GM04503 (cell line): Measurements from ENCODE around the gene GTF2F1.
"Not testable (repeated sequence)": the region's sequence is repeated elsewhere in the genome, so short reads cannot be mapped to it uniquely, and the experiment has no call there.

Experiments
- DNase-seq: peaks from one replicate; pipeline ENCODE4 v3.0.0-alpha.2; 2012; ENCODE audit warnings: low read depth

GTF2F1 gene

DNA sequence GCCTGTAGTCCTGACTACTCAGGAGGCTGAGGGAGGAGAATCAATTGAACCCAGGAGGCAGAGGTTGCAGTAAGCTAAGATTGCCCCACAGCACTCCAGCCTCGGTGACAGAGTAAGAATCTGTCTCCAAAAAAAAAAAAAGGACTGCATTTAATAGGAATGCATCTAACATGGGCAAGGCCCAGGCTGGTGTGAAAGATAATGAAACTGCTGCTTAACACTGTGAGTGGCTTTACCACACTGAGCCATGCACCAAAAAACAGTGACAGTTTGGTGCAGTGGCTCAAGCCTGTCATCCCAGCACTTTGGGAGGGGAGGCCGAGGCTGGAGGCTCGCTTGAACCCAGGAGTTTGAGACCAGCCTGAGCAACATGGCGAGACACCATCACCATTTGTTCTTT lies 8.6 kb downstream of the GTF2F1 start:
- no peak for DNase-seq

DNA sequence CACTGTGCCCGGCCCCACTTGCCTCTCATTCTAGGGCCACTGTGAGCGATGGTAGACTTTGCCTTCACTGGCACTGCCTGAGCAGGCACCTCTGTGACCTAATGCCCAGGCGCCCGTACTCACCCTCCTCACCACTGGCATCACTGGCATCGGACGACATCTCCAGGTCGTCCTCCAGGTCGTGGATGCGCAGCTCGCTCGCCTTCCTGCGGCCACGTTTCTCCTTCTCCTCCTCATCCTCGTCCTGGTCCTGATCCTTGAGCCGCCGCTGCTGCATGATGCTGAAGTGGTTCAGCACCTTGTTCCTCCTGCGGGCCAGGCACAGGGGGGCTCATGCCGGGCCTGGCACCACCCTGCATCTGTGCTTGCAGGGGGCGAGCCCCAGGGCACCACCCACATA lies 9.8 kb downstream of the GTF2F1 start:
- no peak for DNase-seq

- DNase-seq = no peak
These were observed 11.8 kb downstream of the GTF2F1 start for GRCh38 chr19:6381030-6381750.

GRCh38 chr19:6379744-6380143 lies 13.2 kb downstream of the GTF2F1 start:
- DNase-seq = no peak

- DNase-seq = no peak
These were observed 14.5 kb downstream of the GTF2F1 start for GRCh38 chr19:6378486-6378885.

DNA sequence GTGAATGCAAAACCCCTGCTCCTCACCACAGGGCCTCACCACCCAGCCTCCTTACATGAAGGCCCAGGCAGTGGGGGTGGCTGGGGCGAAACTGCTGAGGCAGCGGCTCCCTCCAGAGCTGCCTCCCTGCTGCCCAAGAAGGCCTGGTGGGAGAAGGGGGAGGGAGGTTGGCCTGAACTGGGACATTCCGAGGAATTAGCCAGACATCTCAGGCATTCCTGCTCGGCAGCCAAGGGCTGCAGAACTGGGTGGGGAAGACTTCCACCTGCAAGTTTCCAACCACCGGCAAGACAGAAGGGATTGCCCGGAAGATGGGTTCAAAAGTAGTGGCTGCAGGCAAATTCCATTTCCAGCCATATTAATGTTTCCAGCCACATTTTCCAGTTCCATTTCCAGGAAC lies 14.9 kb downstream of the GTF2F1 start:
- DNase-seq = peak; percentile 35

- DNase-seq = no peak
These were observed 16.3 kb downstream of the GTF2F1 start for GRCh38 chr19:6376512-6377190.

- DNase-seq = no peak
These were observed 17.5 kb downstream of the GTF2F1 start, which contains the start of gene PSPN for GRCh38 chr19:6375411-6376010. Gene PSPN, minus strand, starts transcription at chr19:6375933. Its CDS starts 84 bp downstream, at chr19:6375849.

- DNase-seq = no peak
These were observed 18.1 kb downstream of the GTF2F1 start for GRCh38 chr19:6374711-6375410.

GRCh38 chr19:6374161-6374709 lies 18.7 kb downstream of the GTF2F1 start:
- no peak for DNase-seq

DNA sequence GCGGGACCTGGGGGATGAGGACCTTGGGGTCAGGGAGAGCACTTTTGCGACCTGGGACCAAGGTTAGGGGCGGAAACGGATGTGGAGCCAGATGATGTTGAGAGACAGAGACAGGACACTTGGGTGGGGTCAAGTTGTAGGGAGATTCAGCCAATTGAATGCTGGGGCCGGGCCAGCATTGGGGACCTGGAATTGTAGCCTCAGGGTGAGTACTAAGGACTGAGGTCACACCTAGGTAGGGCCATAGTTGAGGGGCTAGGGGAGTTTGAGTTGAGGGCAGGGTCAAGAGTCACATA lies 19.2 kb downstream of the GTF2F1 start:
- no peak for DNase-seq

DNA sequence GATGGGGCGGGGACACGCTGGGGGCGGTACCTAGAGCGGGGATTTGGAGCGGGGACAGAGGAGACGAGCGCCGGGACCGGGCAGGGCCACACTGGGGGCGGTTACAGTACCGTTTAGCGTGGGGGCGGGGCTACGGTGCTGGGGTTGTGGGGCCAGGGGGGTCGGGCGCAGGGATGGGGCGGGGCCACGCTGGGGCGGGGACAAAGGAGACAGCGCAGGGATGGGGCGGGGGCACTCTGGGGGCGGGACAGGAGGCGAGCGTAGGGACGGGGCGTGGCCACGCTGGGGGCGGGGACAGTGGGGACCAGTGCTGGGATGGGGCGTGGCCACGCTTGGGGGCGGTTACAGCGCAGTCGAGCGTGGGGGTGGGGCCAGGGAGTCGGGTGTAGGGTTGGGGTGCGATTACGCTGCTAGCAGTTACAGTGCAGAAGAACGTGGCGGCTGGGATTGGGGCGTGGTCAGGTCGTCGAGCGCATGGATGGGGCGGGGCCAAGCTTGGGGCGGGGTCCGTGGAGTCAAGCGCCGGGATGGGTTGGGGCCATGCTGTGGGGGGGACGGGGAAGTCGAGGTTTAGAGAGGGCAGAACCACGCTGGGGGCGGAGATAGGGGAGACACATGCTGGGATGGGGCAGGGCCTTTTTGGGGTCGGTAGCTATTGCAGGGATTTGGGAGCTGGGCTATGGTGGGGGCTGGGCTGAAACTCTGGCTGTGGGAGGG lies 19.7 kb downstream of the GTF2F1 start:
- DNase-seq = peak; percentile 74

- DNase-seq = peak; percentile 97
These were observed 20.3 kb downstream of the GTF2F1 start, which contains the start of gene ALKBH7 for GRCh38 chr19:6372594-6373095. Gene ALKBH7, plus strand, starts transcription at chr19:6372794. Its CDS starts 27 bp downstream, at chr19:6372821.

GRCh38 chr19:6364353-6364752 lies 28.6 kb downstream of the GTF2F1 start:
- DNase-seq = no peak

DNA sequence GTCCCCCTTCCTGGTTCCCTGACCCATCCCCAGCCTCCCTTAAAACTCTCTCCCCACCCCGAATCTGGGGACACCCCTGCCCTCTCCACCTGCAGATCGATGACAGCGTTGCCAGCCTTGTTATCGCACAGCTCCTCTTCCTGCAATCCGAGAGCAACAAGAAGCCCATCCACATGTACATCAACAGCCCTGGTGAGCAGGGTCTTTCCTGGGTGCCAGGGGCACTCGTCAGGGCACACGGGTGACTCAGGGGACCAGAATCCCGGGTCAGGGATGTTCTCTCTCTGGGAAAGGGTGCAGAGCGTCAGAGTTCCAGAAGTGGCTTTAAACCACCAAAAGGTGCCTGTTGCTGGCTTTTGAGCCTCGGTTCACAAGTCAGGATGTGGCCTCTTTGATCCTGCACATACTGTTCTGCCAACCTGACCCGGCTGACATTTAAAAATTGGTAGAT lies 30.6 kb downstream of the GTF2F1 start:
- DNase-seq = no peak

GRCh38 chr19:6362027-6362350 lies 31.0 kb downstream of the GTF2F1 start:
- DNase-seq = no peak

GRCh38 chr19:6360857-6361216 lies 32.1 kb downstream of the GTF2F1 start:
- DNase-seq = not testable (repeated sequence)

- DNase-seq = not testable (repeated sequence)
These were observed 32.5 kb downstream of the GTF2F1 start for GRCh38 chr19:6360445-6360844.

DNA sequence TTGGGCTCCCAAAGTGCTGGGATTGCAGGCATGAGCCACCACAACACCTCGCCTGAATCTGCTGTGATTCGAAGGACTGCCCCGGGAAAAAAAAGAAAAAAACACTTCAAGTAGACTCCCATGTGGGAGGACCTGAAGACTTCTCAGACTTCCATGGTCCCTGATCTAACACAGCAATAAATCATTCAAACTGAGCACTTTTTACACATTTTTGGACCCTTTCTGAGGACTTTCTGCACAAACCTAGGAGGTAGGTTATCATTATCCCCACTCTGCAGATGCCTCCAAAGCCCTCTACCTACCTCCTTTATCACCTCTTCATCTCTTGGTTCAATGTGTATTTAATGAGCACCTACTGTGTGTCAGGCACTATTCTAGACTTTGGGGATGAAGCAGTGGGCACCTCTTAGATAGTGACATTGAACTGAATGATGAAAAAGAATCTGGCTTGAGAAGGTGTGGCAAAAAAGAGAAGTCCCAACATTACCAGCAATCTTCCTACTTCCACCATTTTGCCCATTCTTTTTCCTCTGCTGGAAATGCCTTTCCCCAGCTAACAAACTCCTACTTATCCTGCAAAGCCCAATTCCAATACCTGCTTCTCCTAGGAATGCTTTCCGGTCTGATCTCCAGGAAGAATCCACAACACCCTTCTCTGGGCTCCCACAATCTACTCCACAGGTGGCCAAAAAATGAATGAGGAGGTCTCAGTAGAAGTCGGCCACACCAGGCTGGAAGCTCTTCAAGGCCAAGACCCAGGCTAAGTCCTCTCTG lies 33.2 kb downstream of the GTF2F1 start:
- DNase-seq = no peak

DNA sequence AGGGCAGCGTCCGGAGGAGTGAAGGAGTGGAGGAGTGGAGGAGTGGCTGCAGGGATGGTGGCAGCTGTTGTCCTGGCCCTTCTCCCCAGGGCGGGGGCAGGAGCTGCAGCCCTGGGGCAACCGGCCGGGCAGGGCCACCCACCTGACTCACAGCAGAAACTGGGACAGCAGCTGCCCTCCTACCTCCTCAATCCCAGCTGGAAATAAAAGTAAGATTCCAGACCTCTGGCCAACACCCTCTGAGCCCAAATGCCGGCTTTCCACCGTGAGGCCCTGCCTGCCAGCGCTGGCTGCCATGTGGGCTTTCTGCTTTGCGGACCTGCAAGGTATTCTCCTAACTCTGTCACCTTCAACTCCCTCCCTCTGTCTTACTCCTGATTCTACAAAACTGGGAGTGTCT lies 35.0 kb downstream of the GTF2F1 start:
- DNase-seq = no peak

- DNase-seq = no peak
These were observed 35.8 kb downstream of the GTF2F1 start for GRCh38 chr19:6357174-6357573.
